H1 (cell line): Measurements from ENCODE around the gene YARS1. TPM values are rescaled to one million over a fixed set of nuclear protein-coding genes. Genes with fewer than 3 reads are reported as not detected.

Experiments
- CBX8 ChIP-seq: fragments of 300-800, 300-1000 bp; sonication (generic); IDR thresholded peaks from 2 replicates; pipeline ENCODE4 v1.7.1; 2016; ENCODE audit warnings: low read depth, low read length, borderline replicate concordance
- HDAC2 ChIP-seq, 2 experiments: fragments of 300-600 bp in 1 of 2; sonication (generic) in 1 of 2; IDR thresholded peaks; 2 replicates each; pipeline ENCODE4 v1.6.1; 2011 to 2012; ENCODE audit warnings: low read depth in 2 of 2, low read length in 2 of 2, mild to moderate bottlenecking in 2 of 2, moderate library complexity in 2 of 2, borderline replicate concordance in 1 of 2, inconsistent platforms in 1 of 2
- MAX ChIP-seq: IDR thresholded peaks from 2 replicates; pipeline ENCODE4 v1.6.1; 2012; ENCODE audit warnings: inconsistent platforms
- TBP ChIP-seq: IDR thresholded peaks from 2 replicates; pipeline ENCODE4 v1.6.1; 2011; ENCODE audit warnings: low read depth, low read length, improper control_type of control experiment
- polyA plus RNA-seq, 7 experiments: library from polyadenylated mRNA; depleted of rRNA in 3 of 7; stranded (reverse) in 5 of 7; unstranded in 2 of 7; fragments of >200 nt in 5 of 7; fragments of 200-250 nt in 2 of 7; gene quantifications; 1 replicate in 5 of 7; 2 replicates in 1 of 7; 4 replicates in 1 of 7; pipeline versions ENCODE4 v1.2.1 to v1.2.3, GENCODE V29; 2011 to 2013; ENCODE audit warnings: missing spikeins in 2 of 7, mixed read lengths in 2 of 7
- total RNA-seq: library from RNA; stranded (reverse); fragmentation: NEBNext Ultra II Directional; extraction: Animal tissue kit (Norgen Biotek cat#: 25700); gene quantifications from 2 replicates; pipeline ENCODE4 v1.2.1, GENCODE V29; 2021

Gene YARS1
- total and polyA plus RNA-seq, 2 of the 8 experiments (the other 6 are each of a cell fraction or from before 2014, with no cell fraction given) = 47.1 to 226 TPM

GRCh38 chr1:32728413-32729077, 88.6 kb downstream of the YARS1 start (continued):
- TF ChIP-seq HDAC2 (IDR thresholded peaks at IDR 0.05; ENCODE audit: borderline replicate concordance in 1 of 2, low read depth in 2 of 2, low read length in 2 of 2) = no peak
- TF ChIP-seq MAX = no peak
- no peak for TF ChIP-seq CBX8
- TF ChIP-seq TBP = no peak
